Testis (tissue), 3 donors: ENCODE measurements around the gene C3orf20. TPM values are rescaled to one million over a fixed set of nuclear protein-coding genes. Genes with fewer than 3 reads are reported as not detected.

Experiments
- DNase-seq: peaks from one replicate; pipeline ENCODE4 v3.0.0-alpha.2; 2019
- H3K27ac ChIP-seq, 2 donors: fragments of 200-600 bp; sonication (generic); one replicate each; pipeline ENCODE4 v1.5.1; 2019
- H3K27me3 ChIP-seq: fragments of 200-600 bp; sonication (generic); one replicate; pipeline ENCODE4 v1.5.1; 2019
- H3K36me3 ChIP-seq: fragments of 200-600 bp; sonication (generic); one replicate; pipeline ENCODE4 v1.5.1; 2017; ENCODE audit warnings: low read depth; ENCODE audit errors: missing control alignments
- H3K4me1 ChIP-seq: fragments of 200-600 bp; sonication (generic); one replicate; pipeline ENCODE4 v1.5.1; 2019
- H3K4me3 ChIP-seq, 2 donors: fragments of 200-600 bp; sonication (generic); one replicate each; pipeline ENCODE4 v1.5.1; 2017 to 2019
- H3K9me3 ChIP-seq: fragments of 200-600 bp; sonication (generic); one replicate; pipeline ENCODE4 v1.5.1; 2017
- POLR2A ChIP-seq: fragments of 450-650 bp; IDR thresholded peaks from one replicate; pipeline ENCODE4 v1.6.1; 2017; ENCODE audit warnings: antibody characterized with exemption, mild to moderate bottlenecking, moderate library complexity
- WGBS, 2 donors: methylation state at CpG; one replicate each; pipeline ENCODE4 v1.1.5; 2018; 5-methylcytosine and 5-hydroxymethylcytosine counted together
- intact Hi-C: fragments of 100-400 bp; cut with DNase I; formaldehyde crosslinking; loops from one replicate; pipeline ENCODE4 v1.15.1; 2023; ENCODE audit warnings: low total_unique reads
- polyA plus RNA-seq: library from polyadenylated mRNA; stranded (reverse); fragments of 350-450 nt; fragmentation: Illumina TruSeq; extraction: RNeasy Lipid Tissue Mini Kit (QIAGEN cat#74804); gene quantifications from one replicate; pipeline ENCODE4 v1.2.3, GENCODE V29; 2014; ENCODE audit warnings: low read depth, low replicate concordance; ENCODE audit not compliant: insufficient read depth
- total RNA-seq, 2 donors: library from RNA; depleted of rRNA; stranded (reverse); fragments of >200 nt; gene quantifications; one replicate each; pipeline ENCODE4 v1.2.3, GENCODE V29; 2016
- TF ChIP-seq, protein P1 (sequence below), 3 experiments: fragments of 450-650 bp in 2 of 3; fragments of 200-600 bp in 1 of 3; sonication (generic) in 1 of 3; IDR thresholded peaks; one replicate each; pipeline ENCODE4 v1.5.1; 2016 to 2019; ENCODE audit warnings: antibody characterized with exemption in 3 of 3, mild to moderate bottlenecking in 2 of 3, moderate library complexity in 1 of 3

C3orf20 gene
- total and polyA plus RNA-seq, 3 donors from 2014 or later, result 3.8 to 16.5 (median 11.0) TPM

DNA sequence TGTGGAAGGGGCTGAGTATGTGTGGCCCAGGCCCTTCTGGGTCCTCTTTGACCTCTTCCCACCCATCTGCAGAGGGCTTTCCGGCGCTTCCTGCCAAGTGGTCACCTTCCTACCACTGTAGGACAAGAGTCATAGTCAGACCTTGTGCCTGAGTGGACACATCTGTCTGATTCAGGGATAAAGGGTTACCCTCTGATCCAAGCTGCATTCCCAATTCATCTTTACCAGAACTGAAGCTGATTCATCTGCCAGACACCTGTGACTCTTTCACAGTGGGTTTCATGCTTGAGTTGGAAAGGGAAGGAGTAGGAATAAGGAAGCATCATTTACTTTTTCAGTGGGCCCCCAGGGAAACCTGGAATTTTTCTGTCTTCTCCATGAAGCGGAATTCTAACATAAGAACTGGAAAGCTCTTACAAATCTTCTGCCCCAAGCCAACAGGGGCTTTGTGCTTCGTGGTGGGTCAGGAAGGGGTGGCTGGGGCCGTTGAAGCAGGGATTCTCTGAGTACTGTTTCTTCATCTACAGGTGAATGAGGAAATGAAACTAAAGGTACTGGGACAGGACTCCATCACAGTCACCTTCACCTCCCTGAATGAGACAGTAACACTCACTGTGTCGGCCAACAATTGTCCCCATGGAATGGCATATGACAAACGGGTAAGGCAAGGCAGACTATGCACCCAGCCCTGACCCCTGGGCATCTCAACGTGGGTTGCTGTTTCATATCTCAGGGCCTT, 46.4 kb downstream of the C3orf20 start:
- intact Hi-C loops, result no loop called here
- 88 to 90% methylated on average over 8 of the region's 8 CpGs for WGBS, 2 donors
- no peaks in the 10 kb centered on the region for H3K27me3 ChIP-seq
- TF ChIP-seq, protein P1, sequence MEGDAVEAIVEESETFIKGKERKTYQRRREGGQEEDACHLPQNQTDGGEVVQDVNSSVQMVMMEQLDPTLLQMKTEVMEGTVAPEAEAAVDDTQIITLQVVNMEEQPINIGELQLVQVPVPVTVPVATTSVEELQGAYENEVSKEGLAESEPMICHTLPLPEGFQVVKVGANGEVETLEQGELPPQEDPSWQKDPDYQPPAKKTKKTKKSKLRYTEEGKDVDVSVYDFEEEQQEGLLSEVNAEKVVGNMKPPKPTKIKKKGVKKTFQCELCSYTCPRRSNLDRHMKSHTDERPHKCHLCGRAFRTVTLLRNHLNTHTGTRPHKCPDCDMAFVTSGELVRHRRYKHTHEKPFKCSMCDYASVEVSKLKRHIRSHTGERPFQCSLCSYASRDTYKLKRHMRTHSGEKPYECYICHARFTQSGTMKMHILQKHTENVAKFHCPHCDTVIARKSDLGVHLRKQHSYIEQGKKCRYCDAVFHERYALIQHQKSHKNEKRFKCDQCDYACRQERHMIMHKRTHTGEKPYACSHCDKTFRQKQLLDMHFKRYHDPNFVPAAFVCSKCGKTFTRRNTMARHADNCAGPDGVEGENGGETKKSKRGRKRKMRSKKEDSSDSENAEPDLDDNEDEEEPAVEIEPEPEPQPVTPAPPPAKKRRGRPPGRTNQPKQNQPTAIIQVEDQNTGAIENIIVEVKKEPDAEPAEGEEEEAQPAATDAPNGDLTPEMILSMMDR (IDR thresholded peaks at IDR 0.05), result no peak
- no peak for TF ChIP-seq POLR2A
- no peak overlapping the region for H3K27ac ChIP-seq
- H3K4me3 ChIP-seq, result no peak overlapping the region
- H3K4me1 ChIP-seq, result no peaks in the 10 kb centered on the region
- no peaks in the 10 kb centered on the region for H3K36me3 ChIP-seq
- no peak for DNase-seq
- no peaks in the 10 kb centered on the region for H3K9me3 ChIP-seq

DNA sequence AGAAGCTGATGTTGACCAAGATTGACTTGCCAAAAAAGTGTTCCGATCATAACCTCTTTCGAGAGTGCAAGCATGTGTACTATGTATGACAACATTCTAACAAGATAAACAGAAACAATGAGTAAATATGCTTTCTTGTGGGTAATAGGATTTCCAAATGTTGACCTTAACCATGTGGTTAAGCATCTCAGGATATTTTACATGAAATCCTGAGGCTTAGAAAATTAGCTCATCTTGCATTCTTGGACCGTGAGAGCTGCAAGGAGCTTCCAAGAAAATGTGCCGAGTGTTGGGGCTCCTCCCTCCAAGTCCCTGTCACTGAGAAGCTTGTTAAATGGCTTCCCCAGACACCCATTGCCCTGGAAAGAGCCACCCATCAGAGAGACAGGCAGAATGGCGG, 50.1 kb downstream of the C3orf20 start:
- Histone ChIP-seq H3K4me3 (no peak overlapping the region), H3K27me3 (no peaks in the 10 kb centered on the region), H3K9me3 (no peaks in the 10 kb centered on the region), H3K27ac (no peak overlapping the region), H3K4me1 (no peaks in the 10 kb centered on the region), H3K36me3 (no peaks in the 10 kb centered on the region)
- WGBS, 2 donors, result 64 to 70% methylated on average over 5 of the region's 5 CpGs
- intact Hi-C loops, result no loop called here
- no peak for TF ChIP-seq POLR2A
- TF ChIP-seq, protein P1 (IDR thresholded peaks at IDR 0.05), result no peak
- peak; percentile 19 for DNase-seq

GRCh38 chr3:14725564-14726440, 50.9 kb downstream of the C3orf20 start:
- no peak overlapping the region for H3K27ac ChIP-seq
- WGBS, 2 donors, result 50 to 55% methylated on average over 7 to 9 of the region's 9 CpGs

GRCh38 chr3:14726441-14726780, 51.5 kb downstream of the C3orf20 start:
- Histone ChIP-seq H3K9me3 (no peaks in the 10 kb centered on the region), H3K4me3 (no peak overlapping the region), H3K36me3 (no peaks in the 10 kb centered on the region), H3K4me1 (no peaks in the 10 kb centered on the region), H3K27ac (no peak overlapping the region), H3K27me3 (no peaks in the 10 kb centered on the region)
- 73% methylated on average over 5 to 6 of the region's 6 CpGs for WGBS, 2 donors
- TF ChIP-seq POLR2A, result no peak
- TF ChIP-seq, protein P1 (IDR thresholded peaks at IDR 0.05), result no peak
- intact Hi-C loops, result no loop called here
- no peak for DNase-seq

More at GRCh38 chr3:14725564-14726440, 50.9 kb downstream of the C3orf20 start:
- TF ChIP-seq, protein P1 (IDR thresholded peaks at IDR 0.05), result no peak
- no peak for TF ChIP-seq POLR2A
- no peaks in the 10 kb centered on the region for H3K9me3 ChIP-seq
- H3K27me3 ChIP-seq, result no peaks in the 10 kb centered on the region
- H3K36me3 ChIP-seq, result no peaks in the 10 kb centered on the region
- DNase-seq, result peak; percentile 37
- intact Hi-C loops, result no loop called here
- no peaks in the 10 kb centered on the region for H3K4me1 ChIP-seq
- no peak overlapping the region for H3K4me3 ChIP-seq
